ENCODE measurements around the gene HORMAD2.

The HORMAD2 gene, protein sequence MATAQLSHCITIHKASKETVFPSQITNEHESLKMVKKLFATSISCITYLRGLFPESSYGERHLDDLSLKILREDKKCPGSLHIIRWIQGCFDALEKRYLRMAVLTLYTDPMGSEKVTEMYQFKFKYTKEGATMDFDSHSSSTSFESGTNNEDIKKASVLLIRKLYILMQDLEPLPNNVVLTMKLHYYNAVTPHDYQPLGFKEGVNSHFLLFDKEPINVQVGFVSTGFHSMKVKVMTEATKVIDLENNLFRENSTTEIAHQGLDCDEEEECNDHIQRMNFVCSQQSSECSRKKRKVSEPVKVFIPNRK

DNA sequence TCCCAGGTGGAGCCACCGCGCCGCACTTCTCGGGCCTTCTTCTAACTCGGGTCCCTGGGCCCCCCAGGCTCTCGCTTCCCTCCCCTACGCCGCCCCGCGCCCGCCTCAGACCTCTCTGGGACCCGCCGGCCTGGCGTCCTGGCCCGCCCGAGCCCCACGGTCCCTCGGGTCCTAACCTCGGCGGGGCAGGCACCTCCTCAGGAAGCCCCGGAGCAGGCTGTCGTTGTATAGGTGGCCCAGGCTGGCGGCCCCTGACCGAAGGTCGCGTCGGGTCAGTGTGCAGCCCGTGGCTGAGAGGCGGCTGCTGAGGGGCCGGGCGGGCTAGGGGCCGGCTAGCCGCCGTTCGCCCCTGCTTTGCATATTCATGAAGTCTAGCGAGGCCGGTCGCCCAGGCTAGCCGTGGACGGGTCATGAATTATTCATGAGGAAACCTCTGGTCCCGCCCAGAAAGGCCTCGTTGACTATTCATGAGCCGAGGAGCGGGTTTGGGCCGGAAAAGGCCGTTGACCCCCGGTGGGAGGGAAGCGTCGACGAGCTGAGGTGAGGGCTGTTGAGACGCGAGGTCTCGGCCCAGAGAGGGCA is at the start of gene HORMAD2:
Gene HORMAD2 (plus strand): TSS at position 513 of the 582 bp plus-strand sequence. CDS start 13,489 bp downstream, outside the sequence.
- TF ChIP-seq, protein P1, sequence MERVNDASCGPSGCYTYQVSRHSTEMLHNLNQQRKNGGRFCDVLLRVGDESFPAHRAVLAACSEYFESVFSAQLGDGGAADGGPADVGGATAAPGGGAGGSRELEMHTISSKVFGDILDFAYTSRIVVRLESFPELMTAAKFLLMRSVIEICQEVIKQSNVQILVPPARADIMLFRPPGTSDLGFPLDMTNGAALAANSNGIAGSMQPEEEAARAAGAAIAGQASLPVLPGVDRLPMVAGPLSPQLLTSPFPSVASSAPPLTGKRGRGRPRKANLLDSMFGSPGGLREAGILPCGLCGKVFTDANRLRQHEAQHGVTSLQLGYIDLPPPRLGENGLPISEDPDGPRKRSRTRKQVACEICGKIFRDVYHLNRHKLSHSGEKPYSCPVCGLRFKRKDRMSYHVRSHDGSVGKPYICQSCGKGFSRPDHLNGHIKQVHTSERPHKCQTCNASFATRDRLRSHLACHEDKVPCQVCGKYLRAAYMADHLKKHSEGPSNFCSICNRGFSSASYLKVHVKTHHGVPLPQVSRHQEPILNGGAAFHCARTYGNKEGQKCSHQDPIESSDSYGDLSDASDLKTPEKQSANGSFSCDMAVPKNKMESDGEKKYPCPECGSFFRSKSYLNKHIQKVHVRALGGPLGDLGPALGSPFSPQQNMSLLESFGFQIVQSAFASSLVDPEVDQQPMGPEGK (CRISPR knock-in tag; IDR thresholded peaks at IDR 0.05; ENCODE audit: borderline replicate concordance) = no peak
- TF ChIP-seq TOX (CRISPR knock-in tag; IDR thresholded peaks at IDR 0.05; ENCODE audit: borderline replicate concordance) (no peak), OSR1 (CRISPR knock-in tag; IDR thresholded peaks at IDR 0.05) (no peak), ZNF565 (CRISPR knock-in tag; conservative IDR thresholded peaks at IDR 0.05; ENCODE audit: low read depth) (no peak), ZNF70 (CRISPR knock-in tag; IDR thresholded peaks at IDR 0.05) (no peak)
- no peak for ATAC-seq

DNA sequence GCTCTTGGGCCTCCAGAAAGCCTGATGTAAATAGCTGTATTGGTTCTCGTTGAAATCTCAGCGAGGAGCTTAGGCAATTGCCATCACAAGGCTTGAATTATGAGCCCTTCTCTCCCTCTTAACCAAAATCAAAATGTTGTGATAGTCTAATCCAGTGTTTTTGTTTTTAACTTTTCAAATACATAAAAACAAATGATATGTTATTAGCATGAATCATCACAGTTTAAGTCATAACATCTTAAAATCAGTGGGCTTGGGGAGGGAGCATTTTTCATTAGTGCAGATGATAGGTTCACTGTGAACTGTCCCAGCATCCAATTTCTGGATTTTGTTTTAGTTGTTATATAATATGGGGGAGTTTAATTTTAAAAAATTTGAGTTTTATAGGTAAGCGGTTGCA is 48.9 kb upstream of the HORMAD2 start:
- no peak for ATAC-seq
- TF ChIP-seq ZC3H10 (CRISPR knock-in tag; IDR thresholded peaks at IDR 0.05) = no peak
- no peak for TF ChIP-seq CSDC2 (CRISPR knock-in tag; IDR thresholded peaks at IDR 0.05)
- TF ChIP-seq OSR1 (CRISPR knock-in tag; IDR thresholded peaks at IDR 0.05) = no peak
- TF ChIP-seq ZFP30 (CRISPR knock-in tag; IDR thresholded peaks at IDR 0.05) = no peak
- no peak for TF ChIP-seq ISL1 (CRISPR knock-in tag; IDR thresholded peaks at IDR 0.05)
- no peak for TF ChIP-seq ARNTL (CRISPR knock-in tag; IDR thresholded peaks at IDR 0.05; ENCODE audit: borderline replicate concordance, low read depth)
- TF ChIP-seq RARB (CRISPR knock-in tag; IDR thresholded peaks at IDR 0.05) = no peak
- no peak for TF ChIP-seq ZNF70 (CRISPR knock-in tag; IDR thresholded peaks at IDR 0.05)

DNA sequence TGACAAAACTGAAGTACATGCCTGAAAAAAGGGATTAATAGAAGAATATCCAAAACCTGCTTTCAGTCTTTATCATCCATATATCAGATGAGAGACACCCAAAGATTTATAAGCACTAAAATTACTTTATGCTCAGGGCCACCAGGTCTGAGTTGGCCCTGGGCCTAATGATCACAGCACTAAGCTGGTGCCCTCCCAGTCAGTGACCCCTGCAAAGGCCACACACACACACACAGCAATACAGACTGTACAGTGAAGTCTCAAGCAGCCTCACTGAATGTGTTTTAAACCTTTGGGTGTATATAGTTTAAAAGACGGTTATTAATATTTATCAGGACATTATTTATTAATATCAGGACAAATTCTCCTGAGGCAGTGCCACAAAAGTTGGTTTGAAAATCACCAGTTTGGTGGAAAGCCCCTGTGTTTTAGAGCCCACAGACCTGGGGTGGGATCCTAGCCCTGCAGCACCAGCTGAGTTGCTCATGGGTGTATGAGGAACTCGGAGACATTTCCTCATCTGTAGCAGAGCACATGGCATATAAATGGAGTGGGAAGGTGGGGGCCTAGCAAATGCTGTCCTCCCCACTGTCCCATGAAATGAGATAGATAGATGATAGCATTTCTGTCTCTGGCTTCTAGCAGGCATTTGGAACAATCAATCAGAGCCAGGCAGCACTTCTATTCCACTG is 48.4 kb upstream of the HORMAD2 start:
- TF ChIP-seq OSR1 (CRISPR knock-in tag; IDR thresholded peaks at IDR 0.05) (no peak), CSDC2 (CRISPR knock-in tag; IDR thresholded peaks at IDR 0.05) (no peak), PPARA (CRISPR knock-in tag; IDR thresholded peaks at IDR 0.05; ENCODE audit: borderline replicate concordance) (no peak), ARNTL (CRISPR knock-in tag; IDR thresholded peaks at IDR 0.05; ENCODE audit: borderline replicate concordance, low read depth) (no peak), TCF4 (CRISPR knock-in tag; IDR thresholded peaks at IDR 0.05; ENCODE audit: borderline replicate concordance) (no peak), ZFP30 (CRISPR knock-in tag; IDR thresholded peaks at IDR 0.05) (no peak), BACH2 (CRISPR knock-in tag; IDR thresholded peaks at IDR 0.05; ENCODE audit: borderline replicate concordance) (no peak), RARB (CRISPR knock-in tag; IDR thresholded peaks at IDR 0.05) (no peak), ZNF565 (CRISPR knock-in tag; conservative IDR thresholded peaks at IDR 0.05; ENCODE audit: low read depth) (no peak), ZNF8 (CRISPR knock-in tag; IDR thresholded peaks at IDR 0.05) (no peak), ZNF70 (CRISPR knock-in tag; IDR thresholded peaks at IDR 0.05) (no peak), TOX (CRISPR knock-in tag; IDR thresholded peaks at IDR 0.05; ENCODE audit: borderline replicate concordance) (no peak), SNAI2 (CRISPR knock-in tag; IDR thresholded peaks at IDR 0.05) (no peak), ESRRG (CRISPR knock-in tag; IDR thresholded peaks at IDR 0.05) (no peak)
- TF ChIP-seq, protein P2, sequence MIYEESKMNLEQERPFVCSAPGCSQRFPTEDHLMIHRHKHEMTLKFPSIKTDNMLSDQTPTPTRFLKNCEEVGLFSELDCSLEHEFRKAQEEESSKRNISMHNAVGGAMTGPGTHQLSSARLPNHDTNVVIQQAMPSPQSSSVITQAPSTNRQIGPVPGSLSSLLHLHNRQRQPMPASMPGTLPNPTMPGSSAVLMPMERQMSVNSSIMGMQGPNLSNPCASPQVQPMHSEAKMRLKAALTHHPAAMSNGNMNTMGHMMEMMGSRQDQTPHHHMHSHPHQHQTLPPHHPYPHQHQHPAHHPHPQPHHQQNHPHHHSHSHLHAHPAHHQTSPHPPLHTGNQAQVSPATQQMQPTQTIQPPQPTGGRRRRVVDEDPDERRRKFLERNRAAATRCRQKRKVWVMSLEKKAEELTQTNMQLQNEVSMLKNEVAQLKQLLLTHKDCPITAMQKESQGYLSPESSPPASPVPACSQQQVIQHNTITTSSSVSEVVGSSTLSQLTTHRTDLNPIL (CRISPR knock-in tag; IDR thresholded peaks at IDR 0.05; ENCODE audit: low read depth) = no peak
- TF ChIP-seq, protein P3, sequence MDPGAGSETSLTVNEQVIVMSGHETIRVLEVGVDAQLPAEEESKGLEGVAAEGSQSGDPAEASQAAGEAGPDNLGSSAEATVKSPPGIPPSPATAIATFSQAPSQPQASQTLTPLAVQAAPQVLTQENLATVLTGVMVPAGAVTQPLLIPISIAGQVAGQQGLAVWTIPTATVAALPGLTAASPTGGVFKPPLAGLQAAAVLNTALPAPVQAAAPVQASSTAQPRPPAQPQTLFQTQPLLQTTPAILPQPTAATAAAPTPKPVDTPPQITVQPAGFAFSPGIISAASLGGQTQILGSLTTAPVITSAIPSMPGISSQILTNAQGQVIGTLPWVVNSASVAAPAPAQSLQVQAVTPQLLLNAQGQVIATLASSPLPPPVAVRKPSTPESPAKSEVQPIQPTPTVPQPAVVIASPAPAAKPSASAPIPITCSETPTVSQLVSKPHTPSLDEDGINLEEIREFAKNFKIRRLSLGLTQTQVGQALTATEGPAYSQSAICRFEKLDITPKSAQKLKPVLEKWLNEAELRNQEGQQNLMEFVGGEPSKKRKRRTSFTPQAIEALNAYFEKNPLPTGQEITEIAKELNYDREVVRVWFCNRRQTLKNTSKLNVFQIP (CRISPR knock-in tag; IDR thresholded peaks at IDR 0.05; ENCODE audit: borderline replicate concordance, low read depth) = no peak
- ATAC-seq = no peak

DNA sequence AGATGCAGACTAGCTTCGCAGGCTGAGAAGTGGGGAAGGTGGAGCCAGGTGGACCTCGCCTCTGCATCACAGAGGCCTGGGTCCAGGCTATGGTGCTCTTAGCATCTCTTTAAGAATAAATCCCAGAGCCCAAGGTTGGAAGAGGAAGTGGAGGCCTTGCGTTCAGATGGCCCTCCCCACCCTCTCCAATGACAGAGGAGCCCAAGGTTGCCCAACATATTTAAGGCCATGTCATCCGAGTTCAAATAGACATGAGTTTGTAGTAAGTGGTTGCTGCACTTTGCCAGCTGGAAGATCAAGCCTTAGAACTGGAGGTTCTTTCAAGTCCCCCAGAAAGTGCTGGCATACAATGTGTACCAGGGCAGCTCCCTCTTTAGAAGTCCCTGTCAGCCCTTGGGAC is 47.1 kb upstream of the HORMAD2 start:
- no peak for ATAC-seq
- TF ChIP-seq ISL1 (CRISPR knock-in tag; IDR thresholded peaks at IDR 0.05) (no peak), PPARA (CRISPR knock-in tag; IDR thresholded peaks at IDR 0.05; ENCODE audit: borderline replicate concordance) (no peak), ZNF70 (CRISPR knock-in tag; IDR thresholded peaks at IDR 0.05) (no peak), ZFP3 (CRISPR knock-in tag; IDR thresholded peaks at IDR 0.05) (no peak), ZFP30 (CRISPR knock-in tag; IDR thresholded peaks at IDR 0.05) (no peak), ESRRG (CRISPR knock-in tag; IDR thresholded peaks at IDR 0.05) (no peak), SNAI2 (CRISPR knock-in tag; IDR thresholded peaks at IDR 0.05) (no peak)
- TF ChIP-seq, protein P4, sequence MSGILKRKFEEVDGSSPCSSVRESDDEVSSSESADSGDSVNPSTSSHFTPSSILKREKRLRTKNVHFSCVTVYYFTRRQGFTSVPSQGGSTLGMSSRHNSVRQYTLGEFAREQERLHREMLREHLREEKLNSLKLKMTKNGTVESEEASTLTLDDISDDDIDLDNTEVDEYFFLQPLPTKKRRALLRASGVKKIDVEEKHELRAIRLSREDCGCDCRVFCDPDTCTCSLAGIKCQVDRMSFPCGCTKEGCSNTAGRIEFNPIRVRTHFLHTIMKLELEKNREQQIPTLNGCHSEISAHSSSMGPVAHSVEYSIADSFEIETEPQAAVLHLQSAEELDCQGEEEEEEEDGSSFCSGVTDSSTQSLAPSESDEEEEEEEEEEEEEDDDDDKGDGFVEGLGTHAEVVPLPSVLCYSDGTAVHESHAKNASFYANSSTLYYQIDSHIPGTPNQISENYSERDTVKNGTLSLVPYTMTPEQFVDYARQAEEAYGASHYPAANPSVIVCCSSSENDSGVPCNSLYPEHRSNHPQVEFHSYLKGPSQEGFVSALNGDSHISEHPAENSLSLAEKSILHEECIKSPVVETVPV (CRISPR knock-in tag; IDR thresholded peaks at IDR 0.05) = no peak
- TF ChIP-seq, protein P2 (CRISPR knock-in tag; IDR thresholded peaks at IDR 0.05; ENCODE audit: low read depth) = no peak
- TF ChIP-seq, protein P3 (CRISPR knock-in tag; IDR thresholded peaks at IDR 0.05; ENCODE audit: borderline replicate concordance, low read depth) = no peak
